K562 (cell line): Measurements from ENCODE around the gene ADD1.

Experiments used
- HIVEP1 ChIP-seq: fragments of 250-450 bp; sonication (Bioruptor Pico); IDR thresholded peaks from 2 replicates; pipeline ENCODE4 v1.4.0; 2020; ENCODE audit warnings: mild to moderate bottlenecking
- JUNB ChIP-seq: fragments of 450-650 bp; formaldehyde crosslinking; conservative IDR thresholded peaks from 2 replicates; pipeline ENCODE4 v1.4.0; 2020; ENCODE audit warnings: mild to moderate bottlenecking
- POLR2AphosphoS5 ChIP-seq: IDR thresholded peaks from 2 replicates; pipeline ENCODE4 v1.6.1; 2011; ENCODE audit warnings: mild to moderate bottlenecking, low read depth, low read length, moderate library complexity; ENCODE audit not compliant: control insufficient read depth, insufficient read depth
- SMC3 ChIP-seq: conservative IDR thresholded peaks from 2 replicates; pipeline ENCODE4 v1.6.1; 2011; ENCODE audit warnings: low read depth, low read length, improper control_type of control experiment; ENCODE audit not compliant: insufficient read depth

GRCh38 chr4:2887343-2887742 lies 43.7 kb downstream of the ADD1 start:
- no peak for TF ChIP-seq JUNB (CRISPR knock-in tag)
- no peak for TF ChIP-seq SMC3
- no peak for TF ChIP-seq POLR2AphosphoS5
- no peak for TF ChIP-seq HIVEP1 (CRISPR knock-in tag)
